ENCODE measurements around the gene TNFSF8.

DNA sequence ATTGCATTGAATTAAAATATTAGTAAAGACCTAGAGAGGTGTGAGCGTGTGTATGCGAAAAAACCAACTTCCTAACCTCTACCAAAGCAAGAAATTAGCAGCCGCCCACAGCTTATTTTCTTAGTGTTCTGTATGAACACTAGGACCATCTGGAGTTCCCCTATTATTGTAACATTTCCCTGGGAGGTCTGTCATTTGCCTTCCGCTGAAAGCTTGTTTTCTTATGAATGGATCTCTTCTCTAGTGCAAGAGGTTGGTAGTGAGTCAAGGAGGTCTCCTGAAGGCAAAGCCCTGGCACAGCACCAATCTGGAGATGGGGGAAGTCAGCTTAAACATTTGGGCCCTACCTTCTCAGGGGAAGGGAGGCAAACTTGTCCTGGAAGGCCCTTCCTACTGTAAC is 10.8 kb downstream of the TNFSF8 start:
- TF ChIP-seq, protein P1, sequence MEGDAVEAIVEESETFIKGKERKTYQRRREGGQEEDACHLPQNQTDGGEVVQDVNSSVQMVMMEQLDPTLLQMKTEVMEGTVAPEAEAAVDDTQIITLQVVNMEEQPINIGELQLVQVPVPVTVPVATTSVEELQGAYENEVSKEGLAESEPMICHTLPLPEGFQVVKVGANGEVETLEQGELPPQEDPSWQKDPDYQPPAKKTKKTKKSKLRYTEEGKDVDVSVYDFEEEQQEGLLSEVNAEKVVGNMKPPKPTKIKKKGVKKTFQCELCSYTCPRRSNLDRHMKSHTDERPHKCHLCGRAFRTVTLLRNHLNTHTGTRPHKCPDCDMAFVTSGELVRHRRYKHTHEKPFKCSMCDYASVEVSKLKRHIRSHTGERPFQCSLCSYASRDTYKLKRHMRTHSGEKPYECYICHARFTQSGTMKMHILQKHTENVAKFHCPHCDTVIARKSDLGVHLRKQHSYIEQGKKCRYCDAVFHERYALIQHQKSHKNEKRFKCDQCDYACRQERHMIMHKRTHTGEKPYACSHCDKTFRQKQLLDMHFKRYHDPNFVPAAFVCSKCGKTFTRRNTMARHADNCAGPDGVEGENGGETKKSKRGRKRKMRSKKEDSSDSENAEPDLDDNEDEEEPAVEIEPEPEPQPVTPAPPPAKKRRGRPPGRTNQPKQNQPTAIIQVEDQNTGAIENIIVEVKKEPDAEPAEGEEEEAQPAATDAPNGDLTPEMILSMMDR (IDR thresholded peaks at IDR 0.05) = no peak
- no peak for TF ChIP-seq EP300 (IDR thresholded peaks at IDR 0.05)
- TF ChIP-seq POLR2A (IDR thresholded peaks at IDR 0.05) = no peak
- no peak for TF ChIP-seq POLR2AphosphoS5 (IDR thresholded peaks at IDR 0.05)

All from sigmoid colon (tissue), 4 donors.